NCI-H748 treated with DMSO at 0.1 percent for 48 hours (cell line): ENCODE measurements around the gene PTPN23.
"Not testable (repeated sequence)": the region's sequence is repeated elsewhere in the genome, so short reads cannot be mapped to it uniquely, and the experiment has no call there.

Source experiments
- DNase-seq: peaks from one replicate; lab custom pipeline; 2025; lab: John Stamatoyannopoulos, UW

The PTPN23 gene

DNA sequence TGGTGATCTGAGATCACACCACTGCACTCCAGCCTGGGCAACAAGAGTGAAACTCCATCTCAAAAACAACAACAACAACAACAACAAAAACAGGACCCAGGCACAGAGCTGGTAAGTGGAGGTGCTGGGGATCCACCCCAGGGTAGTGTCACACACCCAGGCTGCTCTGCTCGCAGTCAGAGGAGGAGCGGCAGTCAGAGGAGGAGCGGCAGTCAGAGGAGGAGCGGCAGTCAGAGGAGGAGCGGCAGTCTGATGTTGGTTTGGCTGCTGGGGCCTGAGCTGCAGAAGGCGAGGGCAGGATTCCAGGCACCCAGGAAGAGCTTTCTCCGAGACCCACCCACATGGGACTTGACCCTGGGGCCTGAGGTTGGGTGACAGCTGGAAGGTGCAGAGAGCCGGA lies 10.8 kb upstream of the PTPN23 start:
- not testable (repeated sequence) for DNase-seq

- no peak for DNase-seq
These were observed 9.7 kb upstream of the PTPN23 start for GRCh38 chr3:47370887-47371697.

DNA sequence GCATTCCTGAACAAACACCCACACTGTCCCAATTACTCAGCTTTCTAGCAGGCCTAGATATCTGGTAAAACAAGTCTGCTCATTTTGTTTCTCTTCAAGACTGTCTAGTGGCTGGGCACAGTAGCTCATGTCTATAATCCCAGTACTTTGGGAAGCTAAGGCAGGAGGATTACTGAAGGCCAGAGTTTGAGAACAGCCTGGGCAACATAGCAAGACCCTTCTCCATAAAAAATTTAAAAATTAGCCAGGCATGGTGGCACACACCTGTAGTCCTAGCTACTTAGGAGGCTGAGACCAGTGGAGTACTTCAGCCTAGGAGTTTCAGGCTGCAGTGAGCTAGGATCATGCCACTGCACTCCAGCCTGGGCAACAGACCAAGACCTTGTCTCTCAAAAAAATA lies 6.2 kb upstream of the PTPN23 start:
- no peak for DNase-seq

GRCh38 chr3:47376393-47376792 lies 4.4 kb upstream of the PTPN23 start:
- no peak for DNase-seq

GRCh38 chr3:47377186-47377585 lies 3.6 kb upstream of the PTPN23 start:
- no peak for DNase-seq

GRCh38 chr3:47378869-47379268 lies 2.0 kb upstream of the PTPN23 start:
- no peak for DNase-seq

DNA sequence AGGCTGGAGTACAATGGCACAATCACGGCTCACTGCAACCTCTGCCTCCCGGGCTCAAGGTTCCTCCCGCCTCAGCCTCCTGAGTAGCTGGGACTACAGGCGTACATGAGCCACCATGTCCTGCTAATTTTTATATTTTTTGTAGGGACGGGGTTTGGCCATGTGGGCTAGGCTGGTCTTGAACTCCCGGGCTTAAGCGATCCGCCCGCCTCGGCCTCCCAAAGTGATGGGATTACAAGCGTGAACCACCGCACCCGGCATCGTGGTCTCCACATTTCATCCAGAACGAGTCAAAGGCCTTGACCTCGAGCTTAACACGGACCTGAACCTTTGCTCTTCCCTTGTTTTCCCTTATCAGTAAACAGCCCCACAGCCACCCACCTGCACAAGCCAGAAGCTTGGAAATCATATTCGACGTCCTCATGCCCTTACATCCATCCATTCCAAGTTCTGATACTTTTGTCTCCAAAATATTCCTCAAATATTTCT lies 1.4 kb upstream of the PTPN23 start:
- no peak for DNase-seq

DNA sequence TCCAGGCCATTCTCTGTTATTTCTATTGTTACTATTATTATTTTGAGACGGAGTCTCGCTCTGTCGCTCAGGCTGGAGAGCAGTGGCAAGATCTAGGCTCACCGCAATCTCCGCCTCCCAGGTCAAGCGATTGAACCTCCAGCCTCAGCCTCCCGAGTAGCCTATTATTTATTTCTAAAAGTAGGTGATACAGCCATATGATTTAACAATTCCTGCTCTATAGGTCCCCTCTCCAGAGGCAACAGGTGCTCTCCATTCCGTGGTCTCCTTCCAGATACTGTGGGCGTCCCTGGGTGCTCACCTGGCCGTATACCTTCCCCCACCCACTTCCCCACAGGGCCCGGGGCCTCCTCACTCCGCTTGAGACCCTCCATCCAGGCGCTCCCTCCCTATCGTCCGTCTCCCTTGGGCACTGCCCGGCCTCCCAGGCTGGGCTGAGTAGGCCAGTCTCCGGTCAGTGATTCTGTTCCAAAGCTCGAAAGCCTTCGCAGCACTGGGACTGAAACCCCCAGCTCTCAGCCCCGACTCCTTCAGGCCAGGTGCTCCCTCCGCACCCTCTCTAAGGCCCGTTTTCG lies 708 bp upstream of the PTPN23 start:
- DNase-seq, result peak; percentile 4

GRCh38 chr3:47381317-47382157 lies 716 bp downstream of the PTPN23 start:
- DNase-seq, result peak; percentile 56

DNA sequence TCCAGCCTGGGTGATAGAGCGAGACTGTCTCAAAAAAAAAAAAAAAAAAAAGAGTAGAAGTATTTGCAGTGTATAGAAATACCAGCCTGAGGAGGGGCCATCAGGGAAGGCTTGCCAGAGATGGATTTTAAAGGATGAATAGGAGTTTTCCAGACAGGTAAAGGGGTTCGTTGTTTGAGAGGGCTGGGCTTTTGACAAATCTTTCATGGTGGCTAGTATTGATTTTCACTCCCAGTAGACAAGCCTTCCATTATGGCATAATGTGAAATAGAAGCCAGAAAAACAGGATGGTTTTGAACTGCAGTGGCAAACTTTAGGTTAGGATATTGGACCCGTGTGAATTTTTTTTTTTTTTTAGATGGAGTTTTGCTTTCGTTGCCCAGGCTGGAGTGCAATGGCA lies 3.6 kb downstream of the PTPN23 start:
- DNase-seq, result no peak

DNA sequence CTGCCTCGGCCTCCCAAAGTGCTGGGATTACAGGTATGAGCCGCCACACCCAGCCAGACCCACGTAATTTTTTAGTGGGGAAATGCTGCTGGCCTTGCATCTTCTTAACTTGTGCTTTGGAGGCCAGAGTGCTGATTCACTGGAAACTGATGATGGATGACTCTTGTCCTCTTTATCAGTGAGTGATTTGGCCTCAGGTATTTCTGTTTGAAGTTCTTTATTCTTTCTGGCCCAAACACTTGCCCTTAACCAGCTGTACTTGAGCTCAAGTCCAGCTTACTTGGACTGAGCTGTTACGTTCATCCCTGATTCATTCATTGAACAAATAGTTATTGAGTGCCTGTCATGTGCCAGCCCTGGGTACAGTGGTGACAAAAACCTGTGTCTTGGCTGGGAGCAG lies 4.2 kb downstream of the PTPN23 start:
- DNase-seq, result no peak

- DNase-seq, result no peak
These were observed 5.0 kb downstream of the PTPN23 start for GRCh38 chr3:47385796-47386195.

DNA sequence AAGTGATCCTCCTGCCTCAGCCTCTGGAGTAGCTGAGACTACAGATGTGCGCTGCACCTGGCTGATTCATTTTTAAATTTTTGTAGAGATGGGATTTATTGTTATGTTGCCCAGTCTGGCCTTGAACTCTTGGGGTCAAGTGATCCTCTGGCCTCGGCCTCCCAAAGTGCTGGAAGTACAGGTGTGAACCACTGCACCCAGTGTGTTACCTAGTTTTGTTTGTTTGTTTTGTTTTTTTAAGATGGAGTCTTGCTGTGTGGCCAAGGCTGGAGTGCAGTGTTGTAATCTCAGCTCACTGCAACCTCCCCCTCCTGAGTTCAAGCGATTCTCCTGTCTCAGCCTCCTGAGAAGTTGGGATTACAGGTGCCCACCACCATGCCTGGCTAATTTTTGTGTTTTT lies 12.1 kb downstream of the PTPN23 start:
- DNase-seq, result no peak

DNA sequence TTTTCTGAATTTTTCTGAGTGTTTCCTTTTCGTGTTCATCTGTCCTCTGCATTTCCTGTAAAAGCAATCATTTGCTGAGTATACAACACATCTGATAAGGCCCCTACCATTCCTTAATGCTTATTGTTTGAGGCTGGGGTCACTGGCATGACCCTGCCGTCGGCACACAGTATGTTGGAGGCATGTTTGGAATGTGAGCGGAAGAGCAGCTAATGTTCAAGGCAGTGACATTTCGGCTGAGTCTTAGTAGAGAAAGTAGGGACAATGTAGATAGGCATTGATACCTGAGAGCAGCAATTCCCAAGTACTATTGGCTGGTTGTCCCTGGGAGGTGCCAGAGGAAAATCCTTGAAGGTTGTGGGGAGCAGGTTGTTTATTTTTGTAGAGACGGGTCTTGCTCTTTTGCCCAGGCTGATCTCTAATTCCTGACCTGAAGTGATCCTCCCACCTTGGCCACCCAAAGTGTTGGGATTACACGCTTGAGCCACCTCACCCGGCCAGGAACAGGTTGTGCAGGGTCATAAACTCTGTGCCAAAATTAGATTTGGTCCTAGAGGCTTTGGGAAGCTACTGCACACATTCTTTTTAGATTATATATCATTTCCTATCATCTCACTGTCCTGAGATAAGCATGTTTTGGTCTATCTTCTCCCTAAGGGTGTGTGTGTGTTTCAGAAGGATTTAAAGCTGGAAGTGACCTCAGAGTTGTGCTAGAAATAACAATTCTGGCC lies 13.5 kb downstream of the PTPN23 start:
- DNase-seq, result no peak

GRCh38 chr3:47394881-47395280 lies 14.1 kb downstream of the PTPN23 start:
- no peak for DNase-seq

DNA sequence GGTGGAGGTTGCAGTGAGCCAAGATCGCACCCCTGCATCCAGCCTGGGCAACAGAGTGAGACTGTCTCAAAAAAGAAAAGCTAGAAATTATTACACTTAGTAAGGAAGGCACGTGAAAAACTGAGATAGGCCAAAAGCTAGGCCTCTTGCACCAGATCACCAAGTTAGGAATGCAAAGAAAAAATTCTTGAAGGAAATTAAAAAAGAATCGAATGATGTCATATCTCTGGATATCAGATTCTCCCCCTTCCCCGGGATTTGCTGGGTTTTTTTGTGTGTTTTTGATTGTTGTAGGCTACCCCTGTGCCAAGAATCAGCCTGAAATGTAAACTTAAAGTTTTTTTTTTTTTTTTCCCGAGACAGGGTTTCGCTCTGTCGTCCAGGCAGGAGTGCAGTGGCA lies 17.4 kb downstream of the PTPN23 start:
- DNase-seq, result no peak

GRCh38 chr3:47399016-47399415 lies 18.2 kb downstream of the PTPN23 start:
- DNase-seq, result no peak

DNA sequence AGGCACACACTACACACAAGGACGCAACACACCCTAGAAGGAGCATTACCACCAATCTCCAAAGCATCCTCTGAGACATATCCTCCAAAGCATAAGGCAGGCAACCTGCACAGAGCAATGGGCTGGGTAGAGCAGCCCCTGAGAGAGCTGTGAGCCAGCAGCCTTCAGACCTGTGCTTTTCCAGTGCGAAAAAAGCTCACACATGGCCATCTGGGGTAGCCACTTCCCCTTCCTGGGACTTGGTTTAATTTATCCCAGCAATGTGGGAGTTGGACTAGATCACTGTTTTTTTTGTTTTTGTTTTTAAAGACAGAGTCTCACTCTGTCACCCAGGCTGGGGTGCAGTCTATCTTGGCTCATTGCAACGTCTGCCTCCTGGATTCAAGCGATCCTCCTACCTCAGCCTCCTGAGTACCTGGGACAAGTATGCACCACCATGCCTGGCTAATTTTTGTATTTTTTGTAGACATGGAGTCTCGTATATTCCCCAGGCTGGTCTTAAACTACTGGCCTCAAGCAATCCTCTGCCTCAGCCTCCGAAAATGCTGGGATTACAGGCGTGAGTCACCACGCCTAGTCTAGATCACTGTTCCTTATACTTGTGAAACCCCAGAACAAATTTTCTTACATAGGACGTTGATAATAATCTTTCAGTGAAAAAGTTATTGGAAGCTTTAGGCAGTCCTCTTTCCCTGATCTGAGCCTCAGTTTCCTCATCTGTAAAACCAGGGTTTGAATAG lies 18.9 kb downstream of the PTPN23 start:
- no peak for DNase-seq

- DNase-seq, result no peak
These were observed 23.6 kb downstream of the PTPN23 start for GRCh38 chr3:47404431-47404876.

GRCh38 chr3:47404955-47405790 lies 24.4 kb downstream of the PTPN23 start:
- no peak for DNase-seq
